ENCODE data around the gene SSC4D.
"Not testable (repeated sequence)": the region's sequence is repeated elsewhere in the genome, so short reads cannot be mapped to it uniquely, and the experiment has no call there.

Gene SSC4D

DNA sequence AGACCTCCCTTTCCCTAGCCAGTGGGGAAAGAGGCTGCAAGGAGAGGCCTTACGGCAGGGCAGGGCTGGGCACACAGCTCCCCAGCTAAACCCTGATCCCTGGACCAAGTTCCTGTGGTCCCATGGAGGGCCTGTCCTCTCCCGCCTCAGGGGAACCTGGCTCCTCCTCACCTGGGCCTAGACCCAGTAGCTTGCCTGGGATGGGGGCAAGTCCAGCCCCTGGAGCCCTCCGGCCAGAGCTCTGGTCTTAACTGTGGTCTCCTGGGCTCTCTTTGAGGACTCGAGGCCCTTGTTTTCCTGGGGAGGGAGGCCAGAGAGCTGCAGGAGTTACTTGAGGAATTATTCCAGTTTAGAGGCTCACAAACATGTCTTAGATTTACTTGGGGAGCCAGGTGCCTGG is 16.7 kb upstream of the SSC4D start:
- Mint-ChIP-seq H3K27ac (no peak overlapping the region), H3K4me3 (no peak overlapping the region), H3K36me3 (no peaks in the 10 kb centered on the region), H3K27me3 (no peaks in the 10 kb centered on the region), H3K4me1 (no peaks in the 10 kb centered on the region), H3K9me3 (no peaks in the 10 kb centered on the region)

DNA sequence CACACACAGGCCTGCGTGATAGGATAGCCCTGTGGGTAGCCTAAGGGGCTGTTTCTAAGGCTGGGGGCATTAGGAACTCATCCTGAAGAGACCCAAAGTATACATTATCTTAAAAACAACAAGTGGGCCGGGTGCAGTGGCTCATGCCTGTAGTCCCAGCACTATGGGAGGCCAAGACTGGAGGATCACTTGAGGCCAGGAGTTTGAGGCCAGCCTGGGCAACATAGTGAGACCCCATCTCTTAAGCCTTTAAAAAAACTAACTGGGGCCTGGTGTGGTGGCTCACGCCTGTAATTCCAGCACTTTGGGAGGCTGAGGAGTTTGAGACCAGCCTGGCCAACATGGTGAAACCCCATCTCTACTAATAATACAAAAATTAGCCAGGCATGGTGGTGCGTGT is 16.1 kb upstream of the SSC4D start:
- H3K4me3 Mint-ChIP-seq, H3K27me3 Mint-ChIP-seq, H3K4me1 Mint-ChIP-seq, H3K9me3 Mint-ChIP-seq, H3K36me3 Mint-ChIP-seq, H3K27ac Mint-ChIP-seq: not testable (repeated sequence)

DNA sequence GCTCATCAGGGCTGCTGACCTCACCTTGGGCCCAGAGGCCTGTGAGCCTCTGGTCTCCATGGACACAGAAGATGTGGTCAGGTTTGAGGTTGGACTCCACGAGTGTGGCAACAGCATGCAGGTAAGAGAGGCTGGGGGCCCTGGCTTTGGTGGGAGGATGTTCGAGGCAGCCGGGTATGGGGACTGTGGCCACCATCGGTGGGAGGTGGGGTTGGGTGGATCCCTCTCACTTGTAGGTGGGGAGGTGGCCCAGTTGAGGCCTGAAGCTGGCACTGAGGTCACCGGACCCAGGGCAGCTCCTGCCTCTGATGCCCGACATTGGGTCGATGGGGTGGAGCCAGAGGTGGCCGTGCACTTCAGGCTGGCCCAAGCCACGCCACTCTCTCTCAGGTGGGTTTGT is 15.7 kb upstream of the SSC4D start:
- Mint-ChIP-seq H3K4me3 (no peak overlapping the region), H3K27me3 (no peaks in the 10 kb centered on the region), H3K9me3 (no peaks in the 10 kb centered on the region), H3K4me1 (no peaks in the 10 kb centered on the region), H3K36me3 (no peaks in the 10 kb centered on the region), H3K27ac (no peak overlapping the region)

DNA sequence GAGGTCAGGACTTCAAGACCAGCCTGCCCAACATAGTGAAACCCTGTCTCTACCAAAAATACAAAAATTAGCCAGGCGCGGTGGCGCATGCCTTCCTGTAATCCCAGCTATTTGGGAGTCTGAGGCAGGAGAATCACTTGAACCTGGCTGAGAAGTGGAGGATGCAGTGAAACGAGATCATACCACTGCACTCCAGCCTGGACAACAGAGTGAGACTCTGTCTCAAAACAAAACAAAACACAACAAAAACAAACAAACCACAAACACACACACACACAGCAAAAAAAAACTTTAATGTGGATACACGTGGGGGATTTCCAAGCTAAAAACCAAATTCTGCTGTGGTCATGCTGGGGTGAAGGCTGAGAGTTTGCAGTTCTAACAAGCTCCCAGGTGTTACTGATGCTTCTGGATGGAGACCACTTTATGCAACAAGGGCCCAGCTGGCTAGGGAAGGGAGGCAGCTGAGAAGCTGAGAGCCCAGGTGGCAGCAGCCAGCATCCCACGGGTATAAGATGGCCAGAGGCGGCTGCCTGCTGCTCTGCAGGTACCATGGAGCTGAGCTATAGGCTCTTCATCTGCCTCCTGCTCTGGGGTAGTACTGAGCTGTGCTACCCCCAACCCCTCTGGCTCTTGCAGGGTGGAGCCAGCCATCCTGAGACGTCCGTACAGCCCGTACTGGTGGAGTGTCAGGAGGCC is 15.1 kb upstream of the SSC4D start, which contains the start of gene ZP3:
Gene ZP3, plus strand, starts transcription at position 538 of the 699 bp plus-strand sequence. Its CDS starts 15 bp downstream, at position 553.
- Mint-ChIP-seq H3K27ac (no peak within 1 kb of the TSS), H3K9me3 (no peaks in the 10 kb centered on the region)

DNA sequence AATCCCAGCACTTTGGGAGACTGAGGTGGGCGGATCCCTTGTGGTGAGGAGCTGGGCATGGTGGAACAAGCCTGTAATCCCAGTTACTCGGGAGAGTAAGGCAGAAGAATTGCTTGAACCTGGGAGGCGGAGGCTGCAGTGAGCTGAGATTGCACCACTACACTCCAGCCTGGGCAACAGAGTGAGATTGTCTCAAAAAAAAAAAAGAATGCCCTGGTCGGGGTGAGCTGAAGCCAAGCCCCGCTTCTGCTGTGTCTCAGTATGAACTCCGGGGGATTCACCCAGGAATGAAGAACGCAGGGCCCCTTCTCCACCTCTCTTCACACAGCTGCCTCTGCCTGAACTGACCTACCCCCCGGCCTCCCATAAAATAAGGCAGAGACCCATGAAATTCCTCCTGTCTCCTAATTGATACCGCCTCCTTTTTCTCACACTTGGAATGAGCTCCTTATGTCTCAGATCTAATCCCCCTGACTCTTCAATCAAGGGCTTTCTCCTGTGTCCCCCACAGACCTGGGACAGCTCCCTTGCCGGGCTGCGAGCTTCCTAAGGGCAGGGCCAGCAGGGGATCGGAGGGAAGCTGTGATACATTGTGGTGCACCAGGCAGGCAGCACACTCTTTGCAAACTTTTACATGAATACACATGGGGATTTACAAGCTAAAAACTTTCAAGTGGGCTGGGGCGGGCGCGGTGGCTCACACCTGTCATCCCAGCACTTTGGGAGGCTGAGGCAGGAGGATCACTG is 14.3 kb upstream of the SSC4D start:
- no peaks in the 10 kb centered on the region for H3K4me1 Mint-ChIP-seq
- no peak overlapping the region for H3K4me3 Mint-ChIP-seq
- no peaks in the 10 kb centered on the region for H3K36me3 Mint-ChIP-seq
- no peak overlapping the region for H3K27ac Mint-ChIP-seq
- H3K27me3 Mint-ChIP-seq: no peaks in the 10 kb centered on the region
- H3K9me3 Mint-ChIP-seq: no peaks in the 10 kb centered on the region

More for the DNA sequence above, 15.1 kb upstream of the SSC4D start, which contains the start of gene ZP3:
- Mint-ChIP-seq H3K36me3 (no peaks in the 10 kb centered on the region), H3K4me1 (no peaks in the 10 kb centered on the region), H3K4me3 (no peak within 1 kb of the TSS), H3K27me3 (no peaks in the 10 kb centered on the region)

DNA sequence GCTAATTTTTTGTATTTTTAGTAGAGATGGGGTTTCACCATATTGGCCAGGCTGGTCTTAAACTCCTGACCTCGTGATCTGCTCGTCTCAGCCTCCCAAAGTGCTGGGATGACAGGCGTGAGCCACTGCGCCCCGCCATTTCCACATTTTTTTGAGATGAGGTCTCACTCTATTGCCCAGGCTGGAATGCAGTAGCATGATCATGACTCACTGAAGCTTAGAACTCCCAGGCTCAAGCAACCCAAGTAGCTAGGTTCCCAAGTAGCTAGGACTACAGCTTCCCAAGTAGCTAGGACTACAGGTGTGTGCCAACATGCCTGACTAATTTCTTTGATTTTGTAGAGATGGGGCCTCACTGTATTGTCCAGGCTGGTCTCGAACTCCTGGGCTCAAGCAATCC is 11.6 kb upstream of the SSC4D start:
- H3K27ac Mint-ChIP-seq, H3K36me3 Mint-ChIP-seq, H3K9me3 Mint-ChIP-seq, H3K4me1 Mint-ChIP-seq, H3K4me3 Mint-ChIP-seq, H3K27me3 Mint-ChIP-seq: not testable (repeated sequence)

DNA sequence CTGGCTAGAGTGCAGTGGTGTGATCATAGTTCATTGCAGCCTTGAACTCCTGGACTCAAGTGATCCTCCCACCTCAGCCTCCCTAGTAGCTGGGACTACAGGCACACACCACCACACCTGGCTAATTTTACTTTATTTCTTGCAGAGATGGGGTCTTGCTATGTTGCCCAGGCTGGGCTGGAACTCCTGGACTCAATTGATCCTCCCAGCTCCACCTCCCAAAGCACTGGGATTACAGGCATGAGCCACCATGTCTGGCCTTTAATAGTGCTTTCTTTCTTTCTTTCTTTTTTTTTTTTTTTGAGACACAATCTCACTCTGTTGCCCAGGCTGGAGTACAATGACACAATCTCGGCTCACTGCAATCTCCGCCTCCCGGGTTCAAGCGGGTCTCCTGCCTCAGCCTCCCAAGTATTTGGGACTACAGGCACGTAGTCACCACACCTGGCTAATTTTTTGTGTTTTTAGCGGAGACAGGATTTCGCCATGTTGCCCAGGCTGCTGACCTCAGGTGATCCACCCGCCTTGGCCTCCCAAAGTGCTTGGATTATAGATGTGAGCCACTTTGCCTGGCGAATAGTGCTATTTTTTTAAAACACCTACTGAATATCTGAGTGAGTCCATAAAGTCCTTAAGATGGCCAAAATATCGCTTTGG is 8.3 kb upstream of the SSC4D start:
- not testable (repeated sequence) for H3K27me3 Mint-ChIP-seq, H3K4me3 Mint-ChIP-seq, H3K36me3 Mint-ChIP-seq, H3K27ac Mint-ChIP-seq, H3K9me3 Mint-ChIP-seq, H3K4me1 Mint-ChIP-seq

DNA sequence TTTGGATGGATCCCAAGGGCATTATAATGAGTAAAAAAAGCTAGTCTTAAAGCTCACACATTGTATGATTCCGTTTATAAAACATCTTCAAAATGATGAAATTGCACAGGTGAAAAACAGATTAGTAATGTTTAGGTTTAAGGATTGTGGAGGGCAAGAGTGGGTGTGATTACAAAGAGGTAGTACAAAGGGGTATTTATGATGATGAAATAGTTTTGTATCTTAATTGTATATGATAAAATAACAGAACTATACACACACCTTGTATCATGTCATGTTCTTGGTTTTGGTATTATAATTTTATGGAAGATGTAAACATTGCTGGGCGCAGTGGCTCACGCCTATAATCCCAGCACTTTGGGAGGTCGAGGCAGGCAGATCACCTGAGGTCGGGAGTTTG is 2.8 kb upstream of the SSC4D start:
- no peaks in the 10 kb centered on the region for H3K4me1 Mint-ChIP-seq
- no peak overlapping the region for H3K27ac Mint-ChIP-seq
- H3K27me3 Mint-ChIP-seq: no peaks in the 10 kb centered on the region
- H3K9me3 Mint-ChIP-seq: no peaks in the 10 kb centered on the region
- no peak overlapping the region for H3K4me3 Mint-ChIP-seq
- no peaks in the 10 kb centered on the region for H3K36me3 Mint-ChIP-seq

DNA sequence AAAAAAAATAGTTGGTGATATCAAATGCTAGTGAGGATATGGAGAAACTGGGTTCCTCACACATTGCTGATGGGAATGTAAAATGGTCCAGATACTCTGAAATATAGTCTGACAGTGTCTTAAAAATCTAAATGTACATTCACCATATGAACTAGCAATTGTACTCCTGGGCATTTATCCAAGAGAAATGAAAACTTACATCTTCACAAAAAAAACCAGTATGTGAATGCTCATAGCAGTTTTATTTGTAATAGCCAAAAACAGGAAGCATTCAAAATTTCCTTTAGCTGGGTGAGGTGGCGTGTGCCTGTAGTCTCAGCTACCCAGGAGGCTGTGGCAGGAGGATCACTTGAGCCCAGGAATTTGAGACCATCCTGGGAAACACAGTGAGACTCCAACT is 2.1 kb upstream of the SSC4D start:
- Mint-ChIP-seq H3K27ac (no peak overlapping the region), H3K4me3 (no peak overlapping the region), H3K9me3 (no peaks in the 10 kb centered on the region), H3K4me1 (no peaks in the 10 kb centered on the region), H3K36me3 (no peaks in the 10 kb centered on the region), H3K27me3 (no peaks in the 10 kb centered on the region)

DNA sequence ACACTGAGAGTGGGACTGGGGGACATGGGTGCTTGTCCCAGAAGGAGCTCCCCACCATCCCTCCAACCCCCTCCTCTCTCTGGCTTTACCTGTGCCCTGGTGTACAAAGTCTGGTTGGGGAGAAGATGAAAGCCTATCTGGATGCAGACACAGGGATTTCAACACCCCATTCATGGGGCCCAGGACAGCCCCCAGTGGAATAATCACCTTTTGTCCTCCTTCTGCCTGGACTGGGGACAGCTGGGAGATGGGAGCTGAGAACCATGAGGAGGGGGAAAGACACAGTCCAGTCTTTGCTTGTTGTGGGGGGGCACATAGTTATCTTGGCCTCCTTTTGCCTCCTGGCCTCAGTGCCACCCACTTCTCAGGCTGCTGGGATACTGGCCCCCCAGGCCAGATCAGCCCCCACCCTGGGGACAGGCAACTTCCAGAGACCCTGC is 1.4 kb downstream of the SSC4D start:
- H3K4me1 Mint-ChIP-seq: peaks cover 5% of the 10 kb centered on the region
- no peak overlapping the region for H3K27ac Mint-ChIP-seq
- H3K4me3 Mint-ChIP-seq: no peak overlapping the region
- no peaks in the 10 kb centered on the region for H3K27me3 Mint-ChIP-seq
- no peaks in the 10 kb centered on the region for H3K9me3 Mint-ChIP-seq
- H3K36me3 Mint-ChIP-seq: no peaks in the 10 kb centered on the region

DNA sequence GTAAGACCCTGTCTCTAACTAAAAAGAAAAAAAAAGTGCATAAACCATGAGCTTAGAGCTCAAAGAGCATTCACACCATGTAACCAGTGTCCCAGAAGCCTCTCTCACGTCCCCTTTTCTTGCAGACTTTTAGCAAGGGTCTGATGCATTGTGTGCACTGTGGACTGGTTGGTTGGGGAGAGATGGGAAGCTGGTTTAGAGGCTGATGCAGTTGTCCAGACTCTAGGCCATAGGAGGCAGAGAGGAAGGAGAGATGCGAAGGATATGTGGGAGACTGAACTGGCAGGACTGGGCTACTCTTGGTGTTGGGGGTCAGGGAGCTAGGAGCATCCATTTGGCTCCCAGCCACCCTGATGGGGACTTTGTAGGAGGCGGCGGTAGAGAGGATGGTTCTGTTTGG is 1.8 kb downstream of the SSC4D start:
- Mint-ChIP-seq H3K27ac (no peak overlapping the region), H3K9me3 (no peaks in the 10 kb centered on the region), H3K4me3 (no peak overlapping the region), H3K4me1 (peaks cover 5% of the 10 kb centered on the region), H3K27me3 (no peaks in the 10 kb centered on the region), H3K36me3 (no peaks in the 10 kb centered on the region)

DNA sequence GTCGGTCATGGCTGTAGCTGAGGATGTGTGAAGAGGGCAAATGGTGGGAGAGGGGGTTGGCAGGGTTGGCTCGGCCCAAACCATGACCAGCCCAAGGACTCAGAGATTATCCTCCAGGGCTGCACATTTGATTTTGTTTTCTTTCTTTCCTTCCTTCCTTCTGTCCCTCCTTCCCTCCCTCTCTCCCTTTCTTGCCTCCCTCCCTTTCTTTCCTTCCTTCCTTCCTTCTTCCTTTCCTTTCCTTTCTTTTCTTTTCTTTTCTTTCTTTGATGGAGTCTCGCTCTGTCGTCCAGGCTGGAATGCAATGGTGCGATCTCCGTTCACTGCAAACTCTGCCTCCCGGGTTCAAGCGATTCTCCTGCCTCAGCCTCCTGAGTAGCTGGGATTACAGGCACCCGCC is 3.8 kb downstream of the SSC4D start:
- Mint-ChIP-seq H3K4me3 (no peak overlapping the region), H3K27me3 (no peaks in the 10 kb centered on the region), H3K9me3 (no peaks in the 10 kb centered on the region), H3K36me3 (peaks cover 2% of the 10 kb centered on the region), H3K27ac (no peak overlapping the region), H3K4me1 (peaks cover 5% of the 10 kb centered on the region)

DNA sequence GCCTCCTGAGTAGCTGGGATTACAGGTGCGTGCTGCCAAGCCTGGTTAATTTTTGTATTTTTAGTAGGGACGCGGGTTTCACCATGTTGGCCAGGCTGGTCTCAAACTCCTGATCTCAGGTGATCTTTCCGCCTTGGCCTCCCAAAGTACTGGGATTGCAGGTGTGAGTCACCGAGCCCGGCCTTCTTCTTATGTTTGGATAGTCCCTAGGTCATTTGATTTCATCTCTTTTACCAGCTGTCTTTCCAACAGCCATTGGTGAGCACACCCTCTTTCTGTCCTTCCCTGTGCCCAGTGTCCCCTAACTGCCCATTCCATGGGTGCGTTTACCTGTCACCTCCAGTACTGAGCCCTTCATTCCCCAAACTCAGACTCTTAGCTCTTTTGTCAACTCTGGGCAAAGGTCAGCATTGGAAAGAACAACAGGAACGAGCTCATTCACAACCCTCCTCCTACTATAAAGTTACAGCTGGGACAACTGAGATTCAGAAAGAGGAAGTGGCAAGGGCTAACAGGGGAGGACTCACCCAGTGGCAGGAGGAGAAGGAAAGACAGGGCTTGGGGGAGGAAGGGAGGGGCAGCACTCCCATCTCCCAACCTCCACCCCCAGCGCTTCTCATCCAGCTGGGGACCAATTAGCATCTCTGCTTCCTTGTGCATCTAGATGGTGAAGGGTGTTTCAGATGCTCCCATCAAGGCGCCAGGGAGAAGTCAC is 5.6 kb downstream of the SSC4D start:
- no peak overlapping the region for H3K4me3 Mint-ChIP-seq
- H3K4me1 Mint-ChIP-seq: peaks cover 5% of the 10 kb centered on the region
- H3K27ac Mint-ChIP-seq: peak overlapping the region; percentile 30

DNA sequence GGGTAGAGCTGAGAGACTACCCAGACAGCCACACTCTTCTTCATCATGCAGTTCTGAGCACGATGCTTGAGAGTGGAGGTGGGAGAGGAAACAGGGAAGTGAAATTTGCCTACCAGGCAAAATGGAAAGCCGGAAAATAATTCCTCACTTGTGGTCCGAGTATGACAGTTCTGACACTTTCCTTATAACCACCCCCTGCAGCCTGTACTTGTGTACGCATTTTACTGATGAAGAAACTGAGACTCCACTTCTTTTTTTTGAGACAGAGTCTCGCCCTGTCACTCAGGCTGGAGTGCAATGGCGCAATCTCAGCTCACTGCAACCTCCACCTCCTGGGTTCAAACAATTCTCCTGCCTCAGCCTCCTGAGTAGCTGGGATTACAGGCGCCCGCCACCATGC is 6.4 kb downstream of the SSC4D start:
- H3K9me3 Mint-ChIP-seq, H3K27ac Mint-ChIP-seq, H3K4me3 Mint-ChIP-seq, H3K36me3 Mint-ChIP-seq, H3K27me3 Mint-ChIP-seq: not testable (repeated sequence)
- peaks cover 11% of the 10 kb centered on the region for H3K4me1 Mint-ChIP-seq

More for the DNA sequence above, 5.6 kb downstream of the SSC4D start:
- Mint-ChIP-seq H3K27me3 (no peaks in the 10 kb centered on the region), H3K36me3 (peaks cover 2% of the 10 kb centered on the region), H3K9me3 (no peaks in the 10 kb centered on the region)

DNA sequence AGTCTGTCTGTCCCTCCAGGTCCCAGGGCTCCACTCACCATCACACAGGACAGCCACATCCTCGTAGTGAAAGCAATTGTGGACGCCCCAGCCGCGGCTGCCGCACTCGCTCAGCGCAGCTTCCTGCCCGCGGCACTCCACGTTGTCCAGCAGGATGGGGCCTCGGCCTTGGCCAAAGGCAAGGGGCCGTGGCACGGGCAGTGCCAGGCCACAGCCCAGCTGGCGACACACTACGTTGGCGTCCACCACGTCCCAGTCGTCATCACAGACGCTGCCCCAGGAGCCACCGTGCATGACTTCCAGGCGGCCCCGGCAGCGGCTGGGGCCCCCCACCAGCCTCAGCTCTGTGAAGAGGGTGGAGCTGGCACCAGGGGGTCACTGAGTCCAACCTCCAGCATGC is 9.2 kb downstream of the SSC4D start:
- peaks cover 2% of the 10 kb centered on the region for H3K36me3 Mint-ChIP-seq
- no peaks in the 10 kb centered on the region for H3K27me3 Mint-ChIP-seq
- no peak overlapping the region for H3K27ac Mint-ChIP-seq
- H3K4me3 Mint-ChIP-seq: no peak overlapping the region
- peaks cover 23% of the 10 kb centered on the region for H3K4me1 Mint-ChIP-seq
- no peaks in the 10 kb centered on the region for H3K9me3 Mint-ChIP-seq

Measured in activated naive CD4-positive, alpha-beta T cell treated with anti-CD3 and anti-CD28 coated beads, Interleukin-2, amount 50 U/mL, for 24 hours (primary cell).